Middle frontal gyrus (tissue), 1 donor: Measurements from ENCODE around the gene MYOG.
A peak's percentile ranks its signal among the peaks of the same experiment; 100 is the strongest.

Source experiments
- DNase-seq: peaks from one replicate; pipeline ENCODE4 v3.0.0-alpha.2; 2015; ENCODE audit warnings: low spot score; ENCODE audit errors: extremely low spot score

MYOG gene

GRCh38 chr1:203046984-203047630 is 38.7 kb downstream of the MYOG start:
- DNase-seq: no peak

GRCh38 chr1:203045821-203046594 is 39.8 kb downstream of the MYOG start:
- DNase-seq: no peak

- no peak for DNase-seq
These were observed 40.5 kb downstream of the MYOG start for GRCh38 chr1:203045336-203045735.

- DNase-seq: no peak
These were observed 41.1 kb downstream of the MYOG start for GRCh38 chr1:203044546-203045250.

GRCh38 chr1:203043830-203044545 is 41.8 kb downstream of the MYOG start:
- DNase-seq: no peak

- DNase-seq: no peak
These were observed 44.4 kb downstream of the MYOG start for GRCh38 chr1:203041351-203041932.

GRCh38 chr1:203040513-203041275 is 45.1 kb downstream of the MYOG start:
- no peak for DNase-seq

- DNase-seq: no peak
These were observed 46.0 kb downstream of the MYOG start for GRCh38 chr1:203039609-203040512.

- no peak for DNase-seq
These were observed 46.8 kb downstream of the MYOG start for GRCh38 chr1:203038891-203039608.

GRCh38 chr1:203038217-203038741 is 47.5 kb downstream of the MYOG start:
- DNase-seq: peak; percentile 58

GRCh38 chr1:203037509-203038190 is 48.2 kb downstream of the MYOG start:
- no peak for DNase-seq

GRCh38 chr1:203036537-203036936 is 49.3 kb downstream of the MYOG start:
- DNase-seq: no peak

GRCh38 chr1:203036135-203036534 is 49.7 kb downstream of the MYOG start:
- no peak for DNase-seq

GRCh38 chr1:203035111-203036000 is 50.5 kb downstream of the MYOG start:
- no peak for DNase-seq

- no peak for DNase-seq
These were observed 51.2 kb downstream of the MYOG start for GRCh38 chr1:203034422-203035110.

GRCh38 chr1:203033917-203034316 is 51.9 kb downstream of the MYOG start:
- no peak for DNase-seq
